GM12801 (cell line): Measurements from ENCODE around the gene CDHR5.

Experiments used
- CTCF ChIP-seq: IDR thresholded peaks from one replicate; pipeline ENCODE4 v1.5.1; 2011; ENCODE audit warnings: control low read depth; ENCODE audit not compliant: insufficient read length; ENCODE audit errors: extremely low read depth

Gene CDHR5

GRCh38 chr11:575996-576768 lies 48.6 kb downstream of the CDHR5 start, which contains the start of gene PHRF1:
TSS of gene PHRF1 (plus strand) at chr11:576470. CDS start at chr11:581513, 5,043 bp downstream.
- TF ChIP-seq CTCF, result no peak

- TF ChIP-seq CTCF, result no peak
Measured at GRCh38 chr11:575313-575995, 49.3 kb downstream of the CDHR5 start.

- no peak for TF ChIP-seq CTCF
Measured at GRCh38 chr11:574632-575312, 50.0 kb downstream of the CDHR5 start.

GRCh38 chr11:573146-573759 lies 51.5 kb downstream of the CDHR5 start:
- no peak for TF ChIP-seq CTCF

GRCh38 chr11:571802-572185 lies 53.0 kb downstream of the CDHR5 start:
- TF ChIP-seq CTCF, result no peak

GRCh38 chr11:569158-569885 lies 55.4 kb downstream of the CDHR5 start:
- no peak for TF ChIP-seq CTCF
